Measurements from ENCODE around the gene FUT4.

The FUT4 gene

DNA sequence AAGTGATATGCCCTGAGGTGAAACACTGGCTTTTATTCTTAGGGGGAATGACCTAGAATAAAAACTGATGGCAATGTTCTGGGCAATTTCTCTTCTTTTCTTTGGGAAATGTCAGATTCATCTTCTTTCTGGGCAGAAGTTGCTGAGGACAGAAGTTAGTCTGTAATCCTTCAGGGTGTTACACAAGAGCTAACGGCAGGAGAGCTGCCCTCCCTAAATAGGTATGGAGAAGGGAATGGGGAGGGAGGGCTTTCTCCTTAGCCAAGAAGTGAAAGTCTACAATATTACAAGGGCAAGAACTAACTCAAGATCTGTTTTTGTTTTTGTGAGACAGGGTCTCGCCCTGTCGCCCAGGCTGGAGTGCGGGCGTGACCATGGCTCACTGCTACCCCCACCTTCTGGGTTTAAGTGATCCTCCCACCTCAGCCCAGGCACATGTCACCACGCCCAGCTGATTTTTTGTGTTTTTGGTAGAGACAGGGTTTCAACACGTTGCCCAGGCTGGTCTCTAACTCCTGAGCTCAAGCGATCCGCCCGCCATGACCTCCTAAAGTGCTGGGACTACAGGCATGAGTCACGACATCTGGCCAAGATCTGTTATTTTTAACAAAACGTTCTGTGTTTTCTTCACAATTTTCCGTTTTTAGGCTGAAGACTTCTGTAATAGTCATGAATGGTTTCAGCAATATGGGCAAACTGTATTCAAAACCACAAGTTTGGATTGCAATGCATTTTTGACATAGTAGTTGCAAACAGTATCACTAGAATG, 30.7 kb downstream of the FUT4 start:
- no peaks in the 10 kb centered on the region for H3K36me3 ChIP-seq (ENCODE audit: insufficient read depth, low read depth, low read length)
- no peak overlapping the region for H3K4me3 ChIP-seq (ENCODE audit: low read length)
- H3K27me3 ChIP-seq (ENCODE audit: insufficient read depth, low read length), result no peaks in the 10 kb centered on the region; the same call in 1 of the 2 replicates
- H3K27ac ChIP-seq (ENCODE audit: low read length), result no peak overlapping the region
- H3K4me1 ChIP-seq (ENCODE audit: insufficient read depth, low read length), result no peaks in the 10 kb centered on the region
- H3K9me3 ChIP-seq (ENCODE audit: insufficient read depth, low read depth, low read length), result no peaks in the 10 kb centered on the region
- no peak overlapping the region for H3K9ac ChIP-seq (ENCODE audit: low read depth, low read length)

DNA sequence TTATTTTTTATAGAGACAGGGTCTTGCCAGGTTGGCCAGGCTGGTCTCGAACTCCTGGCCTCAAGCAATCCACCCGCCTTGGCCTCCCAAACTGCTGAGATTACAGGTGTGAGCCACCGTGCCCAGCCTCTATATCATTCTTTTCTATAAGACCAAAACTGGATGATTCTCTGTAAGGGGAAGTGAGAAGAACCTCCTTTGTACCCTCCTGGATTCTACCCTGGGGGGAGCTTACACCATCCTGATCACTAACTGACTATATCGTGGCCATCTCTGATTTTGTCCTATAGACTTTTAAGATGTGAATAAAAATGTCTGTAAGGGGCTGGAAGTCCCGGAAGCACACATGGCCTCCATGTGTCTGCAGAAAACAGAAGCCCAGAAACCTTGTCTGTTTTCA, 32.6 kb downstream of the FUT4 start:
- Histone ChIP-seq H3K9me3 (ENCODE audit: insufficient read depth, low read depth, low read length) (no peaks in the 10 kb centered on the region), H3K27ac (ENCODE audit: low read length) (no peak overlapping the region), H3K4me3 (ENCODE audit: low read length) (no peak overlapping the region), H3K36me3 (ENCODE audit: insufficient read depth, low read depth, low read length) (no peaks in the 10 kb centered on the region), H3K27me3 (ENCODE audit: insufficient read depth, low read length) (no peaks in the 10 kb centered on the region; the same call in 1 of the 2 replicates), H3K9ac (ENCODE audit: low read depth, low read length) (no peak overlapping the region), H3K4me1 (ENCODE audit: insufficient read depth, low read length) (no peaks in the 10 kb centered on the region)

DNA sequence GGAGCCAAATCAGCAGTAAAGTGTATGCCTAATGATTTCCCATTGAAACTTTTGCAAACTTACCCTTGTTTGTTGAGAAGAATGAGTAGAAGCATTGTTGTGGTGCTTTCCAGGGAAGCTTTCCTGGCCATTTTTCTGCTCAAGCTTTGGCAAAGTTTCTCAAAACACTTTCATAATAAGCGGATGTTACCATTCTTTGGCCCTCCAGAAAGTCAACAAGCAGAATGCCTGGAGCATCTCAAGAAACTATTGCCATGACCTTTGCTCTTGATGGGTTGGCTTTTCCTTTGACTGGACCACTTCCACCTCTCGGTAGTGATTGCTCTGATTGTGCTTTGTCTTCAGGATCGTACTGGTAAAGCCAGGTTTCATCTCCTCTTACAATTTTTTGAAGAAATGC, 34.1 kb downstream of the FUT4 start:
- Histone ChIP-seq H3K27me3 (ENCODE audit: insufficient read depth, low read length) (no peaks in the 10 kb centered on the region; the same call in 1 of the 2 replicates), H3K9ac (ENCODE audit: low read depth, low read length) (no peak overlapping the region), H3K36me3 (ENCODE audit: insufficient read depth, low read depth, low read length) (no peaks in the 10 kb centered on the region), H3K4me1 (ENCODE audit: insufficient read depth, low read length) (no peaks in the 10 kb centered on the region), H3K27ac (ENCODE audit: low read length) (no peak overlapping the region), H3K9me3 (ENCODE audit: insufficient read depth, low read depth, low read length) (no peaks in the 10 kb centered on the region), H3K4me3 (ENCODE audit: low read length) (no peak overlapping the region)

DNA sequence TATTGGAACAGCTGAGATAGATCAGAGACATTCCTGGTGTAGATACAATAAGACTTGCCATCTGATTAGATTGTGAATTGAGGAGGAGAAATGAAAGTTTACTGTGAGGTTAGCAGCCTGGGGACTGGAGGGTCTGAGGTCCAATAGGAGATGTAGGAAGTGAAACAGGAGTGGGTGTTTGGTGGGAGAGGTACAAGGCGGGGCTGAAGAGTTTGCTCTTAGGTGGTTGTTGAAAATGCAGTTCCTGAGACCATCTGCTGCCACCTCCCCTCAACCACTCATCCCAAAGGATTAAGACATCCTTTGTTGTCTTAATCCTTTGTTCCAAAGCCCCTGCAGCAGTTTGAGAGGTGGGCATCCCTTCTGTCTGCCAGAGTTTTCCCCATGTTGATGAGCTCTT, 38.2 kb downstream of the FUT4 start:
- H3K27ac ChIP-seq (ENCODE audit: low read length), result no peak overlapping the region
- H3K4me1 ChIP-seq (ENCODE audit: insufficient read depth, low read length), result no peaks in the 10 kb centered on the region
- no peak overlapping the region for H3K9ac ChIP-seq (ENCODE audit: low read depth, low read length)
- H3K4me3 ChIP-seq (ENCODE audit: low read length), result no peak overlapping the region
- no peaks in the 10 kb centered on the region for H3K36me3 ChIP-seq (ENCODE audit: insufficient read depth, low read depth, low read length)
- no peaks in the 10 kb centered on the region for H3K9me3 ChIP-seq (ENCODE audit: insufficient read depth, low read depth, low read length)
- H3K27me3 ChIP-seq (ENCODE audit: insufficient read depth, low read length), result no peaks in the 10 kb centered on the region

DNA sequence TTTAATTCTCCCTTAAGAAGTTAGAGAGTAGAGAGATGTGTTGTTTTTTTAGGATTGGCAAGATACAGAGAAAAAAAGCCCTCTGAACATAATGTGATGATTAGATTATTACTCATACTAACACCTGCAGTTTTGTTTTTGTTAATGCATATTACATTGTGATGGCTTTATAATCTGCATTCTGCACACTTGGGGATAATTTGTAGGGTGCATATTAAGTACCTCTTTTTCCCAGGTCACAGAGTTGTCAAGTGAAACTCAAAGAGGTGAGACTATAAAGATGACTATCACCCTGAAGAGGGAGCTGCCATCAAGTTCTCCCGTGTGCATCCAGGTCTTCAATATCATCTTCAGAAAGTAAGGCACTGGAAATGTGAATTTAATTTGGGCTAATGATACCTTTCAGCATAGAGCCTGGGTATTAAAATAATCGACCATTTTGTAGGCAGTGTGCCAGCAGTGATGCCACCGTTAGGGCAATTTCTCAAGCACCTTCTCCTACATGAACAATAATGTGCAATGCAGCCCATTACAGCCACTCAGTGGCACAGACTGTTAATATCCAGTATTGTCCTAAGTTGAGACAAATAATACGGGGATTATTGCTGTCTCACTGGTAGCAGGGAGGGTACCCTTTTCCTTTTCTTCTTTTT, 39.6 kb downstream of the FUT4 start:
- H3K9me3 ChIP-seq (ENCODE audit: insufficient read depth, low read depth, low read length), result no peaks in the 10 kb centered on the region
- H3K4me3 ChIP-seq (ENCODE audit: low read length), result no peak overlapping the region
- H3K4me1 ChIP-seq (ENCODE audit: insufficient read depth, low read length), result no peaks in the 10 kb centered on the region
- H3K27me3 ChIP-seq (ENCODE audit: insufficient read depth, low read length), result no peaks in the 10 kb centered on the region
- H3K27ac ChIP-seq (ENCODE audit: low read length), result no peak overlapping the region
- no peaks in the 10 kb centered on the region for H3K36me3 ChIP-seq (ENCODE audit: insufficient read depth, low read depth, low read length)
- no peak overlapping the region for H3K9ac ChIP-seq (ENCODE audit: low read depth, low read length)

DNA sequence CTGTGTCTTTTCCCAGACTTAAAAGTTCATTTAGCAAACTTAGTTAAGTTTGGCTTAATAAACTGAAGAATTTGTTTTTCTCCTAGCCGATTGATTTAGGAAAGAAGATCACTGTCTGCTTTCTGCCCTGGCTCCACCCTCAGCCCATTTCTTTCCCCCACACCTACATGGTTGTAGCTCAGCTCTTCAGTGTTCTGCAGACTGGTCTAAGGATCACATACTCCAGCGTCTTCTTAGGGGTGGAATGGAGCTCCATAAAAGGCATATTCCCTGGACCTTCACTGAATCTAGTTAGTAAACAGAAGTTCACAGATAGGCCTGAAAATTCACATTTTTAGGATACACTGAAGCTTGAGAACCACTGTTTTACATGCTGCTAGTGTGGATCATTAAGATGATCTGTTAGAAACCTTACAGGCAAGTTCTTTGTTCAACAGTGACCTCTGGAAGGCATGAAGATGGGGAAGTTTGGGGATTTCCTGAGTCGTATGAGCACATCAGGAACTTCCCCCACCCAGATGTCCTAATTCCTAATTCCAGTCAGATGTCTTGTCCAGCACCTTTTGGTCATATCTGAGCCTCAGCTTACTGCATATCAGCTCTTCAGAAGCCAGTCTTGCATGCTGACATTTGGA, 40.3 kb downstream of the FUT4 start:
- Histone ChIP-seq H3K9ac (ENCODE audit: low read depth, low read length) (no peak overlapping the region), H3K9me3 (ENCODE audit: insufficient read depth, low read depth, low read length) (no peaks in the 10 kb centered on the region), H3K4me3 (ENCODE audit: low read length) (no peak overlapping the region), H3K4me1 (ENCODE audit: insufficient read depth, low read length) (no peaks in the 10 kb centered on the region), H3K36me3 (ENCODE audit: insufficient read depth, low read depth, low read length) (no peaks in the 10 kb centered on the region), H3K27ac (ENCODE audit: low read length) (no peak overlapping the region), H3K27me3 (ENCODE audit: insufficient read depth, low read length) (no peaks in the 10 kb centered on the region)

DNA sequence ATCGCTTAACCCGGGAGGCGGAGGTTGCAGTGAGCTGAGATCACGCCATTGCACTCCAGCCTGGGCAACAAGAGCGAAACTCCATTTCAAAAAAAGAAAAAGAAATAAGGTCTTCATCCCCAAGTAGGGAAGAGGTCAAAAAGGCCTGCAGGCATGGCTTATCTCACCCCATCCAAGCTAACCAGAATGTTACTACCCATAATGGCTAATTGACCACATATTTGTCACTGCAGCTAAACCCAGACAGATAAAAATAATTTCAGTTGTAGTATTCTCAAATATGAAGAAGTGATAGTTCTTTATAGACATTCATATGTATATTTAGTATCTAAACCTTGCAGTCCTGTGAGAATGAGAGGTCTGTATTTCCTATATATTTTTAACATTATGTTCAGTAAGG, 41.3 kb downstream of the FUT4 start:
- H3K4me1 ChIP-seq (ENCODE audit: insufficient read depth, low read length), result no peaks in the 10 kb centered on the region
- H3K27ac ChIP-seq (ENCODE audit: low read length), result no peak overlapping the region
- no peak overlapping the region for H3K4me3 ChIP-seq (ENCODE audit: low read length)
- no peaks in the 10 kb centered on the region for H3K27me3 ChIP-seq (ENCODE audit: insufficient read depth, low read length)
- no peak overlapping the region for H3K9ac ChIP-seq (ENCODE audit: low read depth, low read length)
- no peaks in the 10 kb centered on the region for H3K36me3 ChIP-seq (ENCODE audit: insufficient read depth, low read depth, low read length)
- H3K9me3 ChIP-seq (ENCODE audit: insufficient read depth, low read depth, low read length), result no peaks in the 10 kb centered on the region

DNA sequence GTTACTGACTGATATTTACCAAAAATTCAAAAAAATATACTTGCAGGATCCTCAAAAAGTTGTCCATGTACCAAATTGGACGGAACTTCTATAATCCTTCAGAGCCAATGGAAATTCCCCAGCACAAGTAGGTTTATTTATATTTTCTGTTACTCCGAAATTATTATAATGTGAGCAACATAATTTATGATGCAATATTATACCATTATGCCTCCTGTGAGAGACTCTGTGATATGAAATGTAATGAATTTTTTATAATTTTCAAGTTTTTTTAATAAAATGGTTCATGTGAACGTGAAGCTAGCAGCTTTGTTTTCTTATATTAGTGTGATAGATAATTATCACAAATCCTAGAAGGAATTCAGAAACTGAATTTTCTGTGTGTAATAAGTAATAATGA, 41.7 kb downstream of the FUT4 start:
- Histone ChIP-seq H3K27me3 (ENCODE audit: insufficient read depth, low read length) (no peaks in the 10 kb centered on the region), H3K4me1 (ENCODE audit: insufficient read depth, low read length) (no peaks in the 10 kb centered on the region), H3K36me3 (ENCODE audit: insufficient read depth, low read depth, low read length) (no peaks in the 10 kb centered on the region), H3K27ac (ENCODE audit: low read length) (no peak overlapping the region), H3K9ac (ENCODE audit: low read depth, low read length) (no peak overlapping the region), H3K4me3 (ENCODE audit: low read length) (no peak overlapping the region), H3K9me3 (ENCODE audit: insufficient read depth, low read depth, low read length) (no peaks in the 10 kb centered on the region)

DNA sequence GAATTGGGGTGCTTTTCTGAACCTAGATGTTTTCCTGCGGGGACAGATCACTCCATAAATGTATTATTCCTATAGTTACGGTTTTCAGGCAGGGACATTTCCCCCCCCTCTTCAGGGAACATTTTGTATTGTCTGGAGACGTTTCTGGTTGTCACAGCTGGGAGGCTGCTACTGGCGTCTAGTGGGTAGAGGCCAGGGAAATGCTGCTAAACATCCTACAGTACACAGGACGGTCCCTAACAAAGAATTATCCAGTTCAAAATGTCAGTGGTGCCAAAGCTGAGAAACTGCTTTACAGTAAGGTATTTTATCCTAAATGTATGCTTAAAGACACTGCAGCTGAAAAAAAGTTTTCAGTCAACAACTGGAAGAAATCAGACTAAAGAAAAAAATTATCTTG, 42.8 kb downstream of the FUT4 start:
- Histone ChIP-seq H3K9ac (ENCODE audit: low read depth, low read length) (no peak overlapping the region), H3K4me1 (ENCODE audit: insufficient read depth, low read length) (no peaks in the 10 kb centered on the region), H3K27ac (ENCODE audit: low read length) (no peak overlapping the region), H3K27me3 (ENCODE audit: insufficient read depth, low read length) (no peaks in the 10 kb centered on the region), H3K9me3 (ENCODE audit: insufficient read depth, low read depth, low read length) (no peaks in the 10 kb centered on the region), H3K36me3 (ENCODE audit: insufficient read depth, low read depth, low read length) (no peaks in the 10 kb centered on the region), H3K4me3 (ENCODE audit: low read length) (no peak overlapping the region)

DNA sequence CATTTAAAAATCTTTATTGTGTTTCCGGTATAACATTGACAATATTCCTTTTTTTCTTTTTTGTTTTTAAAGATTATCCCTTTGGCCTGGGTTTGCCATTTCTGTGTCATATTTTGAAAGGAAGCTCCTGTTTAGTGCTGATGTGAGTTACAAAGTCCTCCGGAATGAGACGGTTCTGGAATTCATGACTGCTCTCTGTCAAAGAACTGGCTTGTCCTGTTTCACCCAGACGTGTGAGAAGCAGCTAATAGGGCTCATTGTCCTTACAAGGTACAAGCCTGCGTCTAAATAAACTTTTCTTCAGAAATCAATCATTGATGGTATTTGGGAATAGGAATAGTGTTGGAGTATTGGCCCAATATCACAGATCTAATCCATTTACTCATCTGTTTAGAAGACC, 43.3 kb downstream of the FUT4 start:
- Histone ChIP-seq H3K27me3 (ENCODE audit: insufficient read depth, low read length) (no peaks in the 10 kb centered on the region), H3K4me3 (ENCODE audit: low read length) (no peak overlapping the region), H3K4me1 (ENCODE audit: insufficient read depth, low read length) (no peaks in the 10 kb centered on the region), H3K27ac (ENCODE audit: low read length) (no peak overlapping the region), H3K9me3 (ENCODE audit: insufficient read depth, low read depth, low read length) (no peaks in the 10 kb centered on the region), H3K9ac (ENCODE audit: low read depth, low read length) (no peak overlapping the region), H3K36me3 (ENCODE audit: insufficient read depth, low read depth, low read length) (no peaks in the 10 kb centered on the region)

DNA sequence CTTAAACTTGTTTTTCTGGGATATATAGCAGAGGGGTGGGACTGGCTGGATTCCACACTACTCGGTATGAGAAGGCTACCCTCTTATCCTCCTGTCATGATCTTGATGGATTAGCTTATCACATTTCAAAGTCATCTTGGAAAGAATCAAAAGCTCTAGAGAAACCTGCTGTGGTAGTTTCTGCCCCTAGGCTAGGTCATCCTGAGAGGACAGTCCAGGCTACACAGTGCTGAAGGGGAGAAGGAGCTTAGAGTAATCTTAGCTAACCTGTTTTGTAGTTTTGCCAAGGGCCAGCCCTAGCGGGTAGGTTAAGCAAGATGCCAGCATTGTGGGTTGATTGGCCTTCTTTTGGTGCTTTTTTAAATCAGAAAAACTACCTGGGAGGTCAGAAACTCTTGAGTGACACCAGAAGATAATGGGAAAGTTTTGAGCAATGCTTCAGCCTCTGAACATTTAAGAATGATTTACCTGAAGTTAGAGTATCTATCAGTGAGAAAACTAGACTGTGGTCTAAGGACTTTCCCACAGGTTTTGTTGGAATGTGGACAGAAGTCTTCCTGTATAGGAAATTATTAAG, 44.7 kb downstream of the FUT4 start:
- H3K9me3 ChIP-seq (ENCODE audit: insufficient read depth, low read depth, low read length), result no peaks in the 10 kb centered on the region
- no peak overlapping the region for H3K4me3 ChIP-seq (ENCODE audit: low read length)
- H3K27ac ChIP-seq (ENCODE audit: low read length), result no peak overlapping the region
- no peaks in the 10 kb centered on the region for H3K36me3 ChIP-seq (ENCODE audit: insufficient read depth, low read depth, low read length)
- no peaks in the 10 kb centered on the region for H3K27me3 ChIP-seq (ENCODE audit: insufficient read depth, low read length)
- H3K9ac ChIP-seq (ENCODE audit: low read depth, low read length), result no peak overlapping the region
- no peaks in the 10 kb centered on the region for H3K4me1 ChIP-seq (ENCODE audit: insufficient read depth, low read length)

Data from iPS-20b (cell line).